Middle frontal gyrus (tissue), 1 donor: Measurements from ENCODE around the gene GPR15LG.
"Not testable (repeated sequence)": the region's sequence is repeated elsewhere in the genome, so short reads cannot be mapped to it uniquely, and the experiment has no call there.

Experiments
- DNase-seq: peaks from one replicate; pipeline ENCODE4 v3.0.0-alpha.2; 2015; ENCODE audit warnings: low spot score; ENCODE audit errors: extremely low spot score

The GPR15LG gene

GRCh38 chr10:84173501-84173929, at the start of gene GPR15LG:
GPR15LG (plus strand) TSS chr10:84173801; CDS start chr10:84173852, 51 bp downstream.
- no peak for DNase-seq

GRCh38 chr10:84125910-84126784, 47.5 kb upstream of the GPR15LG start:
- DNase-seq: not testable (repeated sequence)

GRCh38 chr10:84126785-84127167, 46.8 kb upstream of the GPR15LG start:
- no peak for DNase-seq

GRCh38 chr10:84135836-84136235, 37.8 kb upstream of the GPR15LG start:
- no peak for DNase-seq

GRCh38 chr10:84137811-84138210, 35.8 kb upstream of the GPR15LG start:
- no peak for DNase-seq

GRCh38 chr10:84138478-84139125, 35.0 kb upstream of the GPR15LG start:
- no peak for DNase-seq

- peak; percentile 95 for DNase-seq
These were observed 34.2 kb upstream of the GPR15LG start, which contains the start of gene GHITM for GRCh38 chr10:84139126-84140035. GHITM (plus strand) TSS chr10:84139509; CDS start chr10:84141501, 1,992 bp downstream.

GRCh38 chr10:84140036-84140379, 33.6 kb upstream of the GPR15LG start:
- no peak for DNase-seq

GRCh38 chr10:84147347-84147746, 26.3 kb upstream of the GPR15LG start:
- no peak for DNase-seq

- DNase-seq: not testable (repeated sequence)
These were observed 25.5 kb upstream of the GPR15LG start for GRCh38 chr10:84148006-84148597.

GRCh38 chr10:84149854-84150253, 23.7 kb upstream of the GPR15LG start:
- DNase-seq: no peak

GRCh38 chr10:84152769-84153168, 20.8 kb upstream of the GPR15LG start:
- no peak for DNase-seq

GRCh38 chr10:84155521-84155920, 18.1 kb upstream of the GPR15LG start:
- DNase-seq: no peak

- DNase-seq: no peak
These were observed 17.6 kb upstream of the GPR15LG start for GRCh38 chr10:84156009-84156408.

GRCh38 chr10:84156768-84157167, 16.8 kb upstream of the GPR15LG start:
- DNase-seq: no peak

GRCh38 chr10:84158061-84158460, 15.5 kb upstream of the GPR15LG start:
- no peak for DNase-seq

GRCh38 chr10:84158550-84158949, 15.1 kb upstream of the GPR15LG start:
- DNase-seq: no peak

GRCh38 chr10:84159076-84159685, 14.4 kb upstream of the GPR15LG start:
- DNase-seq: no peak

GRCh38 chr10:84160663-84161362, 12.8 kb upstream of the GPR15LG start:
- DNase-seq: no peak

GRCh38 chr10:84163996-84164395, 9.6 kb upstream of the GPR15LG start:
- DNase-seq: no peak
